RWPE2 (cell line): ENCODE measurements around the gene EPS15.

Experiments
- ATAC-seq: fragments of 200-7000 bp; cut with Tn5 transposase; 3 replicates; pipeline ENCODE4 v1.9.1; 2021; ENCODE audit warnings: low read depth
- DNase-seq: peaks from one replicate; pipeline ENCODE4 v3.0.0-alpha.2; 2020; ENCODE audit warnings: low spot score
- H3K27ac ChIP-seq: fragments of 450-650 bp; 2 replicates; pipeline ENCODE4 v1.5.1; 2017; ENCODE audit warnings: mild to moderate bottlenecking; ENCODE audit not compliant: poor library complexity, severe bottlenecking
- H3K27me3 ChIP-seq: fragments of 250-450 bp; sonication (Bioruptor Pico); 2 replicates; pipeline ENCODE4 v1.5.1; 2021; ENCODE audit warnings: mild to moderate bottlenecking, moderate library complexity; ENCODE audit not compliant: insufficient read depth, poor library complexity, severe bottlenecking
- H3K36me3 ChIP-seq: fragments of 250-450 bp; sonication (Bioruptor Pico); 2 replicates; pipeline ENCODE4 v1.5.1; 2020; ENCODE audit warnings: low read depth, mild to moderate bottlenecking, moderate library complexity
- H3K4me1 ChIP-seq: fragments of 250-450 bp; sonication (Bioruptor Pico); 2 replicates; pipeline ENCODE4 v1.5.1; 2021; ENCODE audit warnings: mild to moderate bottlenecking, moderate library complexity; ENCODE audit not compliant: insufficient read depth, poor library complexity, severe bottlenecking
- H3K4me3 ChIP-seq: fragments of 250-450 bp; sonication (Bioruptor Pico); 2 replicates; pipeline ENCODE4 v1.5.1; 2021; ENCODE audit warnings: mild to moderate bottlenecking, moderate library complexity; ENCODE audit not compliant: severe bottlenecking
- H3K9me3 ChIP-seq: fragments of 250-450 bp; sonication (Bioruptor Pico); 2 replicates; pipeline ENCODE4 v1.5.1; 2021; ENCODE audit warnings: mild to moderate bottlenecking, moderate library complexity; ENCODE audit not compliant: severe bottlenecking
- TF ChIP-seq, protein P1 (sequence below): fragments of 450-650 bp; IDR thresholded peaks from one replicate; pipeline ENCODE4 v1.5.1; 2017; ENCODE audit warnings: mild to moderate bottlenecking, moderate library complexity; ENCODE audit not compliant: poor library complexity, severe bottlenecking

EPS15 gene

GRCh38 chr1:51331206-51332100 is 187.6 kb downstream of the EPS15 start:
- no peaks in the 10 kb centered on the region for H3K4me1 ChIP-seq
- H3K4me3 ChIP-seq: no peak overlapping the region
- no peak overlapping the region for H3K27ac ChIP-seq

GRCh38 chr1:51330331-51331201 is 188.5 kb downstream of the EPS15 start, which contains the start of gene TTC39A:
TSS of gene TTC39A (minus strand) at chr1:51330562. CDS start at chr1:51330477, 85 bp downstream.
- Histone ChIP-seq H3K4me3 (peak within 1 kb of the TSS; percentile 38), H3K4me1 (no peaks in the 10 kb centered on the region), H3K27ac (no peak within 1 kb of the TSS), H3K9me3 (no peaks in the 10 kb centered on the region), H3K36me3 (no peaks in the 10 kb centered on the region), H3K27me3 (no peaks in the 10 kb centered on the region)
- DNase-seq: no peak
- peak; percentile 24; the same call in 1 of the 3 replicates for ATAC-seq
- TF ChIP-seq, protein P1, sequence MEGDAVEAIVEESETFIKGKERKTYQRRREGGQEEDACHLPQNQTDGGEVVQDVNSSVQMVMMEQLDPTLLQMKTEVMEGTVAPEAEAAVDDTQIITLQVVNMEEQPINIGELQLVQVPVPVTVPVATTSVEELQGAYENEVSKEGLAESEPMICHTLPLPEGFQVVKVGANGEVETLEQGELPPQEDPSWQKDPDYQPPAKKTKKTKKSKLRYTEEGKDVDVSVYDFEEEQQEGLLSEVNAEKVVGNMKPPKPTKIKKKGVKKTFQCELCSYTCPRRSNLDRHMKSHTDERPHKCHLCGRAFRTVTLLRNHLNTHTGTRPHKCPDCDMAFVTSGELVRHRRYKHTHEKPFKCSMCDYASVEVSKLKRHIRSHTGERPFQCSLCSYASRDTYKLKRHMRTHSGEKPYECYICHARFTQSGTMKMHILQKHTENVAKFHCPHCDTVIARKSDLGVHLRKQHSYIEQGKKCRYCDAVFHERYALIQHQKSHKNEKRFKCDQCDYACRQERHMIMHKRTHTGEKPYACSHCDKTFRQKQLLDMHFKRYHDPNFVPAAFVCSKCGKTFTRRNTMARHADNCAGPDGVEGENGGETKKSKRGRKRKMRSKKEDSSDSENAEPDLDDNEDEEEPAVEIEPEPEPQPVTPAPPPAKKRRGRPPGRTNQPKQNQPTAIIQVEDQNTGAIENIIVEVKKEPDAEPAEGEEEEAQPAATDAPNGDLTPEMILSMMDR: no peak

More at GRCh38 chr1:51331206-51332100, 187.6 kb downstream of the EPS15 start:
- no peaks in the 10 kb centered on the region for H3K27me3 ChIP-seq
- H3K9me3 ChIP-seq: no peaks in the 10 kb centered on the region
- ATAC-seq (no peak; the same call in 2 of the 3 replicates), DNase-seq (no peak)
- TF ChIP-seq, protein P1: no peak
- no peaks in the 10 kb centered on the region for H3K36me3 ChIP-seq

DNA sequence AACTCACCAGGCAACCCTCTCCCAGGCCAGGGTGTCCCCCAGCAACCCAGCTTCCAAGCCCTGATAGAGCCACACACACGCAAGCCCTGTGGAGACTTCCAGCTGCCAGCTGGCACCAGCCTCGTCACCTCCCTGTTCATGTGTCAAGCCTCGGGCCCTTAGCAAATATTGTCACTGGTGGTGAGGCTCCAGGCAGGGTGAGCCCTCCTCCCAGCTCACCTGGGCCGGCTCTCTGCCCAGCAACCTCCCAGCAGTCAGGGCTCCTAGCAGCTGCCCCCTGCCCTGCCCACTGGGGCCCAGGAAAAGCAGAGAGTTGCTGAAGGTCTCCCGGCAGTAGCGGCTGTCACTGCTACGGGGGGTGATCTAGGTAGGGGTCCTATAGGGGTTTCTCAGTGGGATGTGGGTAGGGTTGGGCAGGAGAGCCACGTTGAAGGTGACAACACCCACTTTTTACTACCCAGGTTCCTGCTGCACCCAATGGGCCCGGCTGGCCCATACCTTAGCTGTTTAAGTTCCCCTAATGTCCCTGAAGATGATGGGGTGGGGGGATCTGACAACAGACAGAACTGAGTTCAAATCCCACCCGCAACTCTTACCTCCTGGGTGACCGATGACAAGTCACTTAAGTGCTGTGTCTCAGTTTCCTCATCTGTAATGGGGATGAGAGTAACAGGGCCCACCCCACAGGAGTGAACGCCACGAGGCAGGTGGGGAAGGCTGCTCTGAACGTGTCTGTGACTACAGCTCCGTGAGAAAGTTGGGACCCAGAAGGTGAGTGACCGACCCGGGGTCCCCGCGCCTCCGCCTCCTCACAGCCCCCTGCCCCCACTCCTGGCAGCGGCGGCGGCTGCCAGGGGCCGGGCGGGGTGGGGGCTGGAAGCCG is 189.4 kb downstream of the EPS15 start:
- H3K9me3 ChIP-seq: no peaks in the 10 kb centered on the region
- H3K27ac ChIP-seq: no peak overlapping the region
- no peaks in the 10 kb centered on the region for H3K4me1 ChIP-seq
- H3K4me3 ChIP-seq: peak overlapping the region; percentile 38
- no peaks in the 10 kb centered on the region for H3K27me3 ChIP-seq
- no peaks in the 10 kb centered on the region for H3K36me3 ChIP-seq
- DNase-seq (no peak), ATAC-seq (no peak)
- TF ChIP-seq, protein P1: no peak

DNA sequence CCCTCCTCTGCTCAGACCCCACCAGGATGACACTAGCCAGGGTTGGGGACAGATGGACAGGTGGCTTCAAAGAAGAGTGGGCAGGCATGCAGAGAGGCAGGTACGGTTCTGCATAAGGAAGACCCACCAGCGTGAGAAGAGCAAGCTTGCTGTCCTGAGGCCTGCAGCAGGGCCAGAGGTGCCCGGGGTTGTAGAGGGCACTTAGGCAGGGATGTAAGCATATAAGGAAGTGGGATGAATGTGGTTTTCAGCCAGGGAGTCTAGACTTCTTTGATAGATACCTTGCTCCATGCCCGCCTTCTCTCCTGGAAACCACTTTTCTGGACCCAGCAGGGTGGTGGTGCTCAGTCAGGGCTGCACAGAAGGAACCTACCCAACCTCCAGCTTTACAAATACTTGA is 190.1 kb downstream of the EPS15 start:
- Histone ChIP-seq H3K4me3 (no peak overlapping the region), H3K27ac (no peak overlapping the region), H3K4me1 (no peaks in the 10 kb centered on the region), H3K9me3 (no peaks in the 10 kb centered on the region), H3K36me3 (no peaks in the 10 kb centered on the region), H3K27me3 (no peaks in the 10 kb centered on the region)
- TF ChIP-seq, protein P1: no peak
- DNase-seq (no peak), ATAC-seq (no peak)
